ENCODE data around the gene PIGH.
A peak's percentile ranks its signal among the peaks of the same experiment; 100 is the strongest.

The PIGH gene

DNA sequence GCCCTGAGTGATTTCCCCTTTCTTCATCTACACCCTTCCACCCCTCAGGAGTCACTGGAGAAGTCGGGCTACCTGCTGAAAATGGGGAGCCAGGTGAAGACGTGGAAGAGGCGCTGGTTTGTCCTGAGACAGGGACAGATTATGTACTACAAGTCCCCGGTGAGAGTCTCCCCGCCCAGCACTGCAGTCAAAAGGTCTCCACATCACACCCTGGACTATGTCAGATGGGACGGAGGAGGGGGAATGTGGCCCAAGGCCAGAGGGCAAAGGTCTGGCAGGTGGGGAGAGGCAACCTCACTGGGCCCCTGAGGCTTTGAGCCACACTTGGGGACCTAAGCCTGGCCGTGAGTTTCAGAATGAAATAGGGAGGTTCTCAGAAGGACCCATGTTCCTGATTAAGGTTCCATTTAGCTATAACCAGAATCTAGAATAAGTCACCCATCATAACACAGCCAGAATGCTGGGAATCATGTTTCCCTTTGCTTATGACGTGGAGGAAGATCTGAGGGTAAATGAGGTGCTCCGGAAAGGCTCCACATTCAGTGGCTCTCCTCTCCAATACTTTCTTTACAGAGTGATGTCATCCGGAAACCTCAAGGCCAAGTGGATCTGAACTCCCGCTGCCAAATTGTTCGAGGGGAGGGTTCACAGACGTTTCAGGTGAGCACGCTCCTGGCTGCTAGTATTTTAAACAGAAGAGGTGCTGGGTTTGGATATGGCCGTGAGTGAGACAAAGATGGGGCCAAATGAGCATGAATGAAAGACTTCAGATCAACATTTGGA is 26.6 kb downstream of the PIGH start:
- no peak for DNase-seq

DNA sequence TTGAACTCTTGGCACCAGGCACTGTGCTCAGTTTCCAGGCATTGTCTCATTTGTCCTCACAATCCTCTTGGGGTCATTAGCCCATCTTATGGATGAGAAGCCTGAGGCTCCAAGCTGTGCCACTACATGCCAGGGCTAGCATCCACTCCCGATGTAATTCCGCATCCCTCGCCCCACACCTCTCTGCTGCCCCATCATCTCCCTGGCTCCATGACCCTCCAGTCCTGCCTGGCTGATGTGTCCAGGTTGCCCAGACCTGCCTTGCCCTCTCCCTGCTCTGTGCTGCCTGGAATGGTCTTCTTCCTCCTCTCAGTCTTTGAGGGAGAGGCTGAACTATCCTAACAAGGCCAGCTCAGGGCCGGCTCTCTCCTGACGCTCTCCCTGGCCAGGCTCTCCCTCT is 27.5 kb downstream of the PIGH start:
- DNase-seq: no peak

DNA sequence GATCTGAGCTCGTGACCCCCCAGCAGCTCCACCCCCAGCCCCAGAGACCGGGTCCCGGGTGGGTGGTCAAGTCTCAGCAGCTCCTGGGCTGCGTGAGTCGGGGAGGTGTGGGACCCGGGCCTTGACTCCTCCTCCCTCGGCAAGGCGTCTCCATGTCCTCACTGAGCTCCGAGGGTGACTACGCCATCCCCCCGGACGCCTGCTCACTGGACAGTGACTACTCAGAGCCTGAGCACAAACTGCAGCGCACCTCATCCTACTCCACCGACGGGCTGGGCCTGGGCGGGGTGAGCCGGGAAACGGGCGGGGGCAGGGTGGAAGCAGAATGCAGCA is 28.1 kb downstream of the PIGH start:
- no peak for DNase-seq

- peak; percentile 66 for DNase-seq
Observed at GRCh38 chr14:67571275-67571990, 28.6 kb downstream of the PIGH start.

- DNase-seq: no peak
Observed at GRCh38 chr14:67570453-67570852, 29.6 kb downstream of the PIGH start.

- no peak for DNase-seq
Observed at GRCh38 chr14:67569651-67570290, 30.3 kb downstream of the PIGH start.

DNA sequence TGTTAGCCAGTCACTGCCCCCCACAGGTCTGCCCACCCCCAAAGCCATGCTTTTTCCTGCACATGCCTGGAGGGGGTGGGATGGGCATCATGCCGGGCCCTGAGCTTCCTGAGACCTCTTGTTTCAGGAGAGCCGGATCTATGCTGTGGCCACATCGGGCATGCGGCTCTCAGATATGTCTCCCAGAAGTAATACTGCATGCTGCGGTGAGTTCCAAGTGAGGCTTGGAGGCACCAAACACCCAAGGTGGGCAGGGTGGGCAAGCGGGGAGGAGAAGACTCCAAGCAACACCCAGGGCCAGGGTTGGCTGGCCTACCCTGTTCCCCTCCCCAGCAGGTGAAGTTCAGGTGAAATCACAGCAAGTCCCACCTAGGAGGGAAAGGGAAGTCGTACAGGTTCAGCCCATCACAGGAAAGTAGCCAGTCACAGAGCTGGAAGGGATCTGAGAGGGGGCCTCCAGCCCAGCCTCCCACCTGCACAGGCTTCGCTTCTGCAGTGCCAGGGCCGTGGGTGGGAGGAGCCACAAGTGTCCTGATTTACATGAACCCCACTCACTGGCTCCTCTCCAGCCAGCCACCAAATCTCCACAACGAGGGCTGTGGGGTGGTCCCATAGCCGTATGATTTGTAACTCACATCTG is 30.9 kb downstream of the PIGH start:
- DNase-seq: no peak

DNA sequence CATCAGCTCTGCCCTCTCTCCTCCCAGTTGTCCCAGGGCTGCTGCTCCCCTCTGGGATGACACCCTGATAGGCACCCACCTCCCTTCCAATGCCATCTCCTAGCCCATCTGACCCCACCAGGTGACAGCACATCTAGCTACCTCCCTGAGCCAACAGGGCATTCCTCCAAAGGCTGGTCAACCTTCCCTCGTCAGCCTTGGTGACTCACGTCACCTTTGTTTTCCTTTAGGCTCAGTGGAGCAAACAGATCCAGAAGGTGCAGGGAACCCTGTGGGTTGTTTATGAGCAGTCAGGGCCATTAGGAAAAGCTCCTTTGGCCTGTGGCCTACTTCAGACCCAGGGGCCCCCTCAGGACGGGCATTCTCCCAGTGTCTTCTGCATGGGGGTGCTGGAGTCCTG is 32.4 kb downstream of the PIGH start:
- DNase-seq: no peak

DNA sequence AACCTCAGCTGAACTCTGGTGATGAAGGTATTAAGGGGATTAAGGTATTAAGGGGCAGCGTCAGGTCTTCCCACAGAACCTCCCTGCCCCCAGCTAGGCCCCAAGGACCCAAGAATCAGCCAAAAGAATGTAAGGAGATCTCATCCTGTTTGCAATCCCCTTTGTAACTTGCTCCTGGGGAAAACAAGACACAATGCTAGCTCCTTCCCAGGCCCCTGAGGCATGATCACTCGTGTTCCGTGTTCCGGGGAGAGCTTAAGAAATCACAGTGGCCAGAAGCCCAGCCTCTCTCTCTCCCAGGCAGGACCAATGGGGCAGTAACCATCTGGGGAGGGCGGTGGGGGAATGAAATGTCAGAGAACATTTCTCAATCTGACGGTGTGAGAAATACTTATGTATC is 33.2 kb downstream of the PIGH start:
- no peak for DNase-seq

- DNase-seq: no peak
Observed at GRCh38 chr14:67564236-67564635, 35.8 kb downstream of the PIGH start.

DNA sequence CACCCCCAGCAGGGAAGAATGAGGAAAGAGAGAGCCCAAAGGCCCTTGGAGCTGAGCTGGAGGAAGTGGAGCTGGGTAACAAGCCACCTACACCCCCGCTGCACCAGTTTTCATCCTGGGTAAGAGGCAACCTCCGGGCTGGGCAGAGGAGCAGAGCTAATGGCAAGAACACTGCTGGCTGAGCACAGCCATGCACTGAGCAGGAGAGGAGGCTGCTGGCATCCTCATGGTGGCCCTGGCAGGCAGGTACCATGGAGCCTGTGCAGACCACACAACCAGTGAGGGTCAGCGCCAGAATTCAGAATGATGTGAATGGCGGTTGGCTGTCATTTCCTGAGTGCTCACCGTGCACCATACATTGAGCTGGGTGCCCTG is 37.3 kb downstream of the PIGH start:
- DNase-seq: no peak

DNA sequence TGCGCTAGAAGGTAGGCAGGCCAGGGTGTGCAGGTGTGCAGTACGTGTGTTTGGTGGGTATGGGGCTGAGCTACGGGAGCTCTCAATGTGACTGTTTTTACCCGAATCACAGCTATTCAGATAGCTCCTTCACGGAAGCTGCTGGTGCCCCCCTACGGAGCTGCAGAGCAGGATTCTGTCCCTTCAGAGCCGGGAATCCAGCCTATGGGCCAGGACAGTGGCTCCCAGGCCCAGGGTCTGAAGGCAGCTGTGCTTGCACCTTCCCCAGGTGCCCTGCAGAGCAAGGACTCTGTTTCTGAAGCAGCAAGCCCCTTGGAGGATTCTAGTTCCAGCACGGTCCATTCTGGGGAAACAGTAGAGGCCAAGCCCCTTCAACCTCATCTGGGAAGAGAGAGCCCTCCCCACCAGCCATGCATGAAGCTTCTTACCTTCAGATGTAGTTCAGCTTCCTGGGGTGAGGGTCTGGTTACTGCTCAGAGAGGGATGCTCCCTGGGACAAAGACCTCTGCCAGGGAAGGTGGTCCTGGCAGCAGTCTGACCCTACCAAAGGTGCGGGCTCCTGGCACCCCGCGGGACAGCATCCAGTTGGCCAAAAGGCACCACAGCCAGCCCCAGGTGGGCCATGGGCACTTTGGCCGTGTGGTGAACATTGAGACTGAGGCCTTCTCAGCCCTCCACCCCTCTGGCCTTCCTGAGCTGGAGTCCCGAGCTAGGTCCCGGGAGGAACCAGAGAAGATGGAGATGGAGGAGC is 37.9 kb downstream of the PIGH start:
- DNase-seq: no peak

GRCh38 chr14:67559639-67560038 is 40.4 kb downstream of the PIGH start:
- DNase-seq: no peak

- DNase-seq: no peak
Observed at GRCh38 chr14:67557656-67558055, 42.4 kb downstream of the PIGH start.

GRCh38 chr14:67557118-67557517 is 43.0 kb downstream of the PIGH start:
- no peak for DNase-seq

- DNase-seq: no peak
Observed at GRCh38 chr14:67556671-67557070, 43.4 kb downstream of the PIGH start.

DNA sequence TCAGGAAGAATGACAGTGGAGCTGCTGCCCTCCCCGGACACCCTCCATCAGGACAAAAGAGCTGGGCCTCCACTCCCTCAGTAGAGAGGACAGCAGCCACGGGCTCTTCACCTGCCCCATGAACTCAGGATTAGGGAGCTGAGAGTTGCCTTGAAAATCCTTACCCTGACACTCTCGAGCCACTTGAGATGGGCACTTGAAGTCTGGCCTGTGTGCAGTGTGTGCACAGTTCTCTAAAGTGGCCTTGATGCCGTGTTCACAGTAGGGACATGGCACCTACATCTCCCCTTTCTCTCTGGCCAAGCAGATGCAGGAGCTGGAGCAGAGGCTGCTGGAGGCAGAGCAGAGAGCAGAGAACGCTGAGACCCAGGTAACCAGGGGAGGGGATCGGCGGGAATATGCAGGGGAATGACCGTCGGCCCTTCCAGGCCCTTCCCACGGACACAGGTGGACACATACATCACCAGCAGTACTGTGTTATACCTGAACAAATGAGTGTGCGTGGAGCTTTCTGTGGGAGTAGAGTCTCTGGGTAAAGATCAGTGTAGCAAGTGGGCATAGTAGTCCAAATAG is 44.5 kb downstream of the PIGH start:
- DNase-seq: no peak

DNA sequence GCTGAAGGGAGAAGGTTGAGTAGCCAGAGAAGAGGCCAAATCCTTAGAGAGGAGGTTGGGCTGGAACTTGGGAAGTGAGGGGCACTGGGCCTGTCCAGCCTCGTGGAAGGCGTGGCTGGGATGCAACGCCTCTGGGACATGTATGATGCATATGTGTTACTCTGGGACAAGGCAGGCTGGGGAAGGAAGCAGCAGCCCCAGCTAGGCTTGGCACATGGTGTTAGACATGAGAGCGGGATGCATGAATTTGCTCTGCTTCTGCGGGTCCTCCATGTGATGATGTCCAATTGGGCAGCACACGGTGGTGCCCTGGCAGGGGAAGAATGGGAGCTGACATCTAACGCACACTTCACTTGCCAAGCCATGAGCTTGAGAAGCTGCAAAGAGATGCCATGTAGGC is 45.7 kb downstream of the PIGH start:
- no peak for DNase-seq

- DNase-seq: no peak
Observed at GRCh38 chr14:67553547-67553946, 46.5 kb downstream of the PIGH start.

DNA sequence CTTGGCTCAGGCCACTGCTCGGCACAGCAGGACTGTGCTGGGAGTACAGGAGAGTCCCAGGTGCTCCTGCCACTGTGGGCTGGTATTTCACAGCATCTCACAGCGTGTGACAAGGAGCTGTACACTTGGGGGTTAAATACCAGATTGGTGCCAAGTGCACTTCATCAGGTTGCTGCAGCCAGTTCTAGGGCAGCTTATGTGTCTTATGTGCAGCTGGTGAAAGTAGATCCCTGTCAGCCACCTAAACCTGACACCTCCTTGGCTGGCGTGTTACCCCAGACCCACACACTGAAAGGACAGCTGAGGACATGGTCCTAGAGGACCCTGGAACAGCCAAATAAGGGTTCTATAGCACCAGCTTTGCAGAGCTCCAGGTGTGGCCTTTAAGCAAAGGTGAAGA is 48.1 kb downstream of the PIGH start:
- DNase-seq: no peak

- DNase-seq: no peak
Observed at GRCh38 chr14:67551123-67551522, 48.9 kb downstream of the PIGH start.

DNA sequence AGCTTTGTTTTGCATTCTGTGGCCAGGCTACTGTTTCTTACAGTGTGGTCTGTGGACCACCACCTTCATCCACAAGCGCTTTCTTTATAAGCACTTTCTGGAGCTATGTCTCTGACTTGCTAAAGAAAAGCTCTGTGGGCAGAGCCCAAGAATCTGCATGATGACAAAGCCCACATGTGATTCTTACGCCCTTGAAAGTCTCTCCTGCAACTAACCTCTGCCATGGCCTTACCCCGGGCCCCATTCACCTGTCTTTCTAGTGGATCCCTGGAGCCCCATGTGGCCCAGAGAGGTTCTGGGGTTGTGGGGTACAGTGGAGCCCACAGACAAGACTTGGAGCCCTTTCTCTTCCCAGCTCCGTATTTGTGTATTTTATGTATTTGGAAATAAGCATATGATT is 50.3 kb downstream of the PIGH start:
- DNase-seq: no peak

Data from stimulated activated CD4-positive, alpha-beta T cell treated with anti-CD3 and anti-CD28 coated beads, Interleukin-4, amount 100 ng/mL, for 1 hour (primary cell).